AG04450 (cell line): ENCODE results near the gene INPPL1. TPM values are rescaled to one million over a fixed set of nuclear protein-coding genes. Genes with fewer than 3 reads are reported as not detected.

ENCODE experiments used
- CTCF ChIA-PET: fragments of 300-600, 350-600 bp; formaldehyde crosslinking; extraction: SDS; loops from one replicate; lab custom pipeline; 2022; ENCODE audit warnings: antibody characterized with exemption, inconsistent platforms; lab: Charles Lee
- POLR2A ChIA-PET: fragments of 350-600 bp; formaldehyde crosslinking; extraction: SDS; loops from one replicate; lab custom pipeline; 2021; ENCODE audit warnings: antibody characterized with exemption, inconsistent platforms; lab: Yijun Ruan, JAX
- DNase-seq: peaks from one replicate; pipeline ENCODE4 v3.0.0-alpha.2; 2011; ENCODE audit warnings: low read depth, low spot score
- H3K27ac ChIP-seq: one replicate; pipeline ENCODE4 v1.5.1; 2012; ENCODE audit warnings: low read depth, low read length, control low read depth
- H3K27me3 ChIP-seq: one replicate; pipeline ENCODE4 v1.6.0; 2012; ENCODE audit warnings: low read length; ENCODE audit not compliant: control insufficient read depth, insufficient read depth
- H3K4me3 ChIP-seq: 2 replicates; pipeline ENCODE4 v1.5.1; 2011; ENCODE audit warnings: mild to moderate bottlenecking, low read depth, low read length, control low read depth
- H3K9me3 ChIP-seq: 2 replicates; pipeline ENCODE4 v1.5.1; 2012; ENCODE audit warnings: low read length; ENCODE audit not compliant: control insufficient read depth, insufficient read depth
- polyA plus RNA-seq: library from polyadenylated mRNA; depleted of rRNA; stranded (reverse); fragments of >200 nt; gene quantifications from 2 replicates; pipeline ENCODE4 v1.2.3, GENCODE V29; 2011
- TF ChIP-seq, protein P1 (sequence below): IDR thresholded peaks from 2 replicates; pipeline ENCODE4 v1.5.1; 2011; ENCODE audit warnings: low read depth, low read length, control low read depth, inconsistent platforms

The INPPL1 gene
- polyA plus RNA-seq, 1 experiment, result 79.8 TPM

GRCh38 chr11:72247584-72247983 lies 23.0 kb downstream of the INPPL1 start:
- ChIA-PET CTCF (interaction anchor here (0.7 to 2.0 kb wide), 2 partner anchors 10 to 147 kb away, joined by 5 to 6 read pairs; no protein-coding TSS in a partner anchor), POLR2A (no interaction called here)
- Histone ChIP-seq H3K4me3 (no peak overlapping the region), H3K27me3 (peaks cover 75% of the 10 kb centered on the region), H3K9me3 (peaks cover 8% of the 10 kb centered on the region; the same call in 1 of the 2 replicates), H3K27ac (no peak overlapping the region)
- TF ChIP-seq, protein P1, sequence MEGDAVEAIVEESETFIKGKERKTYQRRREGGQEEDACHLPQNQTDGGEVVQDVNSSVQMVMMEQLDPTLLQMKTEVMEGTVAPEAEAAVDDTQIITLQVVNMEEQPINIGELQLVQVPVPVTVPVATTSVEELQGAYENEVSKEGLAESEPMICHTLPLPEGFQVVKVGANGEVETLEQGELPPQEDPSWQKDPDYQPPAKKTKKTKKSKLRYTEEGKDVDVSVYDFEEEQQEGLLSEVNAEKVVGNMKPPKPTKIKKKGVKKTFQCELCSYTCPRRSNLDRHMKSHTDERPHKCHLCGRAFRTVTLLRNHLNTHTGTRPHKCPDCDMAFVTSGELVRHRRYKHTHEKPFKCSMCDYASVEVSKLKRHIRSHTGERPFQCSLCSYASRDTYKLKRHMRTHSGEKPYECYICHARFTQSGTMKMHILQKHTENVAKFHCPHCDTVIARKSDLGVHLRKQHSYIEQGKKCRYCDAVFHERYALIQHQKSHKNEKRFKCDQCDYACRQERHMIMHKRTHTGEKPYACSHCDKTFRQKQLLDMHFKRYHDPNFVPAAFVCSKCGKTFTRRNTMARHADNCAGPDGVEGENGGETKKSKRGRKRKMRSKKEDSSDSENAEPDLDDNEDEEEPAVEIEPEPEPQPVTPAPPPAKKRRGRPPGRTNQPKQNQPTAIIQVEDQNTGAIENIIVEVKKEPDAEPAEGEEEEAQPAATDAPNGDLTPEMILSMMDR, result no peak
- no peak for DNase-seq

- TF ChIP-seq, protein P1, result no peak
- Histone ChIP-seq H3K4me3 (no peak overlapping the region), H3K27me3 (peaks cover 75% of the 10 kb centered on the region), H3K9me3 (no peaks in the 10 kb centered on the region), H3K27ac (no peak overlapping the region)
- DNase-seq, result no peak
- CTCF ChIA-PET, result interaction anchor here (1.1 kb wide), 1 partner anchor 12 kb away, joined by 3 read pairs; no protein-coding TSS in a partner anchor
- POLR2A ChIA-PET, result no interaction called here
Observed at GRCh38 chr11:72249961-72250360, 25.4 kb downstream of the INPPL1 start.

- ChIA-PET POLR2A (interaction anchor here (0.9 kb wide), 1 partner anchor 161 kb away, joined by 3 read pairs; no protein-coding TSS in a partner anchor), CTCF (interaction anchor here (1.1 kb wide), 1 partner anchor 13 kb away, joined by 3 read pairs; no protein-coding TSS in a partner anchor)
- H3K4me3 ChIP-seq, result no peak overlapping the region
- DNase-seq, result no peak
- H3K9me3 ChIP-seq, result no peaks in the 10 kb centered on the region
- H3K27me3 ChIP-seq, result peaks cover 69% of the 10 kb centered on the region
- TF ChIP-seq, protein P1, result no peak
- H3K27ac ChIP-seq, result no peak overlapping the region
Observed at GRCh38 chr11:72250661-72251464, 26.3 kb downstream of the INPPL1 start.

DNA sequence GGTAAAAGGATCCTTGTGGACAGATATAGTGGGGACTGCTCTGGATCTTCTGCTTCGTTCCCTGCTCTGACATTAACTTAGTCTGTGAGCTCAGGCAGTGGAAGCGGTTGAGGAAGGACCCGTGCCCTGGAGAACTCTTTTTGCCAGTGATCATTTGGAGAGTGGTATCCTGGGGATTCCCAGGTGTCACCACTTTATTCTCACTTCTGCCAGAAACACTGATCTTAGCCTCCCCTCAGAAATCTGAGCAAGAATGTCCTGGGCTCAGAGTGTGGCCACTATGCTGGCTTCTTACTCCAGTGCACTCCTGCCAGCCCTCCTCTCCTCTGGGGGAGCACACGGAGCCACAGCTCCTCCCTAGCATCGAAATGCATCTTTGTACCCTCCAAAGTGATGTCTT lies 27.0 kb downstream of the INPPL1 start:
- H3K4me3 ChIP-seq, result no peak overlapping the region
- H3K9me3 ChIP-seq, result no peaks in the 10 kb centered on the region
- TF ChIP-seq, protein P1, result no peak
- DNase-seq, result no peak
- ChIA-PET POLR2A (interaction anchor here (0.9 kb wide), 1 partner anchor 160 kb away, joined by 3 read pairs; no protein-coding TSS in a partner anchor), CTCF (no interaction called here)
- peaks cover 62% of the 10 kb centered on the region for H3K27me3 ChIP-seq
- no peak overlapping the region for H3K27ac ChIP-seq

DNA sequence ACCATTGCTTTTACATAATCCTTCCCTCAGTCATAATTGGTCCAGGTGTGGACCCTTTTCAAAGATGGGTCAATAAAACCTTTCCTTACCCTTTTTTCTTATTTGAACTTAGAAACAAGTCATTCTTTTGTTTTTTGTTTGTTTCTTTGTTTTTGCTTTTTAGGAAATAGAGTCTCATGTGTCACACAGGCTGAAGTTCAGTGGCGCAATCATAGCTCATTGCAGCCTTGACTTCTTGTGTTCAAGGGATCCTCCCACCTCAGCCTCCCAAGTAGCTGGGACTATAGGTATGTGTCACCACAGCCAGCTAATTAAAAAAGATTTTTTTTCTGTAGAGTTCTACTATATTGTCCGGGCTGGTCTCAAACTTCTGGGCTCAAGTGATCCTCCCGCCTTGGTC lies 28.8 kb downstream of the INPPL1 start:
- TF ChIP-seq, protein P1, result no peak
- Histone ChIP-seq H3K4me3 (no peak overlapping the region), H3K27me3 (peaks cover 48% of the 10 kb centered on the region), H3K27ac (no peak overlapping the region), H3K9me3 (no peaks in the 10 kb centered on the region)
- ChIA-PET CTCF (no interaction called here), POLR2A (no interaction called here)
- no peak for DNase-seq
